ENCODE results near the gene MAGEB17. TPM values are rescaled to one million over a fixed set of nuclear protein-coding genes. Genes with fewer than 3 reads are reported as not detected.
A peak's percentile ranks its signal among the peaks of the same experiment; 100 is the strongest.
"Not testable (repeated sequence)": the region's sequence is repeated elsewhere in the genome, so short reads cannot be mapped to it uniquely, and the experiment has no call there.

Gene MAGEB17
- polyA plus RNA-seq, 1 donor (not counting 4 experiments of a cell fraction or from before 2014, with no cell fraction given) = not detected

DNA sequence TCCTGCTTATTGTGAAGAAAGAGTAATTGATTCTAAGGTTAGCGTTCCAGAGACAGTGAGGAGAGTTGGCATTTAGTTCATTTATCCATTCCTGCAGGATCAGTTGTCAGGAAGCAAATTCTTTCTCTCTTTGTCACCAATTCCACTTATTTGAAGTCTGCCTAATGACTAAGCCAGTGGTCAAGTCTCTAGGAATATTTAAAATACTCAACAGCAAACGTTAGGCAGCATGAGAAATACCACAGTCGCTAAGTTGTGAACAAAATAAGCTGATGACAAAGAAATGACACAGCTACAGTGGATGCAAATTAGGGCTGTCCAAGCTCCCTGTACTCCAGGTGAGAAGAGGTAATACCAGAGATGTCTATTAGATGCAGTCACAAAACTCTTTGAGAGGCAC lies 6.6 kb upstream of the MAGEB17 start:
- Histone ChIP-seq H3K36me3 (ENCODE audit: control insufficient read depth in 2 of 2, extremely low read depth in 1 of 2, insufficient read depth in 2 of 2, low read length in 2 of 2) (no peaks in the 10 kb centered on the region), H3K79me2 (ENCODE audit: control insufficient read depth, insufficient read depth, low read length) (no peaks in the 10 kb centered on the region), H4K20me1 (ENCODE audit: control insufficient read depth, extremely low read depth, insufficient read depth, low read length) (no peaks in the 10 kb centered on the region), H3K9me3 (ENCODE audit: control insufficient read depth, low read depth, low read length) (no peaks in the 10 kb centered on the region), H3K27ac (ENCODE audit: control insufficient read depth, insufficient read depth, low read length) (peak overlapping the region; percentile 17), H3K9me1 (ENCODE audit: control insufficient read depth, extremely low read depth, insufficient read depth, low read length) (no peaks in the 10 kb centered on the region), H3K9ac (ENCODE audit: control insufficient read depth, extremely low read depth, insufficient read depth, low read length) (no peak overlapping the region), H2AFZ (ENCODE audit: control insufficient read depth, low read length) (no peak overlapping the region), H3K4me1 (ENCODE audit: control insufficient read depth, extremely low read depth, insufficient read depth, low read length) (peaks cover 22% of the 10 kb centered on the region), H3K4me2 (ENCODE audit: control insufficient read depth, extremely low read depth, insufficient read depth, low read depth, low read length) (peak overlapping the region; percentile 60), H3K27me3 (ENCODE audit: control insufficient read depth, extremely low read depth, insufficient read depth, low read length) (no peaks in the 10 kb centered on the region), H3K4me3 (ENCODE audit: control insufficient read depth in 2 of 3, extremely low read depth in 1 of 3, insufficient read depth in 2 of 3, low read depth in 1 of 3, low read length in 3 of 3) (peak overlapping the region in 1 of 3 experiments; percentile 15)
- dilution Hi-C loops (cut with MboI; ENCODE audit: extremely low pct_ligation_motif_present, low sequenced_read_pairs) = no loop called here
- TF ChIP-seq EZH2 (IDR thresholded peaks at IDR 0.05; ENCODE audit: low read length) = no peak
- TF ChIP-seq, protein P1, sequence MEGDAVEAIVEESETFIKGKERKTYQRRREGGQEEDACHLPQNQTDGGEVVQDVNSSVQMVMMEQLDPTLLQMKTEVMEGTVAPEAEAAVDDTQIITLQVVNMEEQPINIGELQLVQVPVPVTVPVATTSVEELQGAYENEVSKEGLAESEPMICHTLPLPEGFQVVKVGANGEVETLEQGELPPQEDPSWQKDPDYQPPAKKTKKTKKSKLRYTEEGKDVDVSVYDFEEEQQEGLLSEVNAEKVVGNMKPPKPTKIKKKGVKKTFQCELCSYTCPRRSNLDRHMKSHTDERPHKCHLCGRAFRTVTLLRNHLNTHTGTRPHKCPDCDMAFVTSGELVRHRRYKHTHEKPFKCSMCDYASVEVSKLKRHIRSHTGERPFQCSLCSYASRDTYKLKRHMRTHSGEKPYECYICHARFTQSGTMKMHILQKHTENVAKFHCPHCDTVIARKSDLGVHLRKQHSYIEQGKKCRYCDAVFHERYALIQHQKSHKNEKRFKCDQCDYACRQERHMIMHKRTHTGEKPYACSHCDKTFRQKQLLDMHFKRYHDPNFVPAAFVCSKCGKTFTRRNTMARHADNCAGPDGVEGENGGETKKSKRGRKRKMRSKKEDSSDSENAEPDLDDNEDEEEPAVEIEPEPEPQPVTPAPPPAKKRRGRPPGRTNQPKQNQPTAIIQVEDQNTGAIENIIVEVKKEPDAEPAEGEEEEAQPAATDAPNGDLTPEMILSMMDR (optimal IDR thresholded peaks at IDR 0.05 in 1 of 3, IDR thresholded peaks at IDR 0.05 in 1 of 3, conservative IDR thresholded peaks at IDR 0.05 in 1 of 3; ENCODE audit: extremely low read depth in 1 of 3, insufficient read depth in 2 of 3, low read length in 3 of 3) = no peak
- FAIRE-seq (peak; percentile 99), DNase-seq (ENCODE audit: low read depth, low spot score) (peak; percentile 79)

DNA sequence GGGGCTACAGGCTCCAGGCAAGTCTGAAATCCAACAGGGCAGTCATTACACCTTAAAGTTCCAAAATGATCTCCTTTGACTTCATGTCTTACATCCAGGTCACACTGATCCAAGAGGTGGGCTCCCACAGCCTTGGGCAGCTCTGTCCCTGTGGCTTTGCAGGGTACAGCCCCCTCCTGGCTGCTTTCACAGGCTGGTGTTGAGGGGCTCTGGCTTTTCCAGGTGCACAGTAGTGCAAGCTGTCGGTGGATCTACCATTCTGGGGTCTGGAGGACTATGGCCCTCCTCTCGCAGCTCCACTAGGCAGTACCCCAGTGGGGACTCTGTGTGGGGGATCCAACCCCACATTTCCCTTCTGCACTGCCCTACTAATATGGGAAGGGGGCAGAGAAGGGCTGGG lies 6.1 kb upstream of the MAGEB17 start:
- H3K9me3 ChIP-seq (ENCODE audit: control insufficient read depth, low read depth, low read length); H3K36me3 ChIP-seq (ENCODE audit: control insufficient read depth in 2 of 2, extremely low read depth in 1 of 2, insufficient read depth in 2 of 2, low read length in 2 of 2); H3K9me1 ChIP-seq (ENCODE audit: control insufficient read depth, extremely low read depth, insufficient read depth, low read length); H3K79me2 ChIP-seq (ENCODE audit: control insufficient read depth, insufficient read depth, low read length); DNase-seq (ENCODE audit: low read depth, low spot score); H3K27me3 ChIP-seq (ENCODE audit: control insufficient read depth, extremely low read depth, insufficient read depth, low read length); dilution Hi-C loops (cut with MboI; ENCODE audit: extremely low pct_ligation_motif_present, low sequenced_read_pairs); FAIRE-seq; H4K20me1 ChIP-seq (ENCODE audit: control insufficient read depth, extremely low read depth, insufficient read depth, low read length); H3K9ac ChIP-seq (ENCODE audit: control insufficient read depth, extremely low read depth, insufficient read depth, low read length); H3K4me3 ChIP-seq (ENCODE audit: control insufficient read depth in 2 of 3, extremely low read depth in 1 of 3, insufficient read depth in 2 of 3, low read depth in 1 of 3, low read length in 3 of 3); H2AFZ ChIP-seq (ENCODE audit: control insufficient read depth, low read length): not testable (repeated sequence)
- H3K27ac ChIP-seq (ENCODE audit: control insufficient read depth, insufficient read depth, low read length) = peak overlapping the region; percentile 17
- peak overlapping the region; percentile 60 for H3K4me2 ChIP-seq (ENCODE audit: control insufficient read depth, extremely low read depth, insufficient read depth, low read depth, low read length)
- peaks cover 22% of the 10 kb centered on the region for H3K4me1 ChIP-seq (ENCODE audit: control insufficient read depth, extremely low read depth, insufficient read depth, low read length)

DNA sequence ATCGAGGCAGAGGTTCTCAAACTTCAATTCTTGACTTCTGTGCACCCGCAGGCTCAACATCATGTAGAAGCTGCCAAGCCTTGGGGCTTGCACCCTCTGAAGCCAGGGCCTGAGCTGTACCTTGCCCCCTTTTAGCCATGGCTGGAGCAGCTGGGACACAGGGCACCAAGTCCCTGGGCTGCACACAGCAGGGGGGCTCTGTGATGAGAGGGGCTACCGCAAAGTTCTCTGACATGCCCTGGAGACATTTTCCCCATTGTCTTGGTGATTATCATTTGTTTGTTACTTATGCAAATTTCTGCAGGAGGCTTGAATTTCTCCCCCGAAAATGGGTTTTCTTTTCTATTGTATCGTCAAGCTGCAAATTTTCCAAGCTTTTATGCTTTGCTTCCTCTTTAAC lies 4.9 kb upstream of the MAGEB17 start:
- FAIRE-seq = no peak
- no peak for TF ChIP-seq EZH2 (IDR thresholded peaks at IDR 0.05; ENCODE audit: low read length)
- TF ChIP-seq, protein P1 (optimal IDR thresholded peaks at IDR 0.05 in 1 of 3, IDR thresholded peaks at IDR 0.05 in 1 of 3, conservative IDR thresholded peaks at IDR 0.05 in 1 of 3; ENCODE audit: extremely low read depth in 1 of 3, insufficient read depth in 2 of 3, low read length in 3 of 3) = no peak

More for the DNA sequence above, 4.9 kb upstream of the MAGEB17 start:
- no peak overlapping the region for H3K9ac ChIP-seq (ENCODE audit: control insufficient read depth, extremely low read depth, insufficient read depth, low read length)
- no peaks in the 10 kb centered on the region for H3K27me3 ChIP-seq (ENCODE audit: control insufficient read depth, extremely low read depth, insufficient read depth, low read length)
- H3K4me2 ChIP-seq (ENCODE audit: control insufficient read depth, extremely low read depth, insufficient read depth, low read depth, low read length) = no peak overlapping the region
- no peak for DNase-seq (ENCODE audit: low read depth, low spot score)
- no peaks in the 10 kb centered on the region for H3K79me2 ChIP-seq (ENCODE audit: control insufficient read depth, insufficient read depth, low read length)
- H3K9me1 ChIP-seq (ENCODE audit: control insufficient read depth, extremely low read depth, insufficient read depth, low read length) = no peaks in the 10 kb centered on the region
- dilution Hi-C loops (cut with MboI; ENCODE audit: extremely low pct_ligation_motif_present, low sequenced_read_pairs) = no loop called here
- no peaks in the 10 kb centered on the region for H3K36me3 ChIP-seq (ENCODE audit: control insufficient read depth in 2 of 2, extremely low read depth in 1 of 2, insufficient read depth in 2 of 2, low read length in 2 of 2)
- no peak overlapping the region for H3K27ac ChIP-seq (ENCODE audit: control insufficient read depth, insufficient read depth, low read length)
- no peaks in the 10 kb centered on the region for H4K20me1 ChIP-seq (ENCODE audit: control insufficient read depth, extremely low read depth, insufficient read depth, low read length)
- H3K4me3 ChIP-seq (ENCODE audit: control insufficient read depth in 2 of 3, extremely low read depth in 1 of 3, insufficient read depth in 2 of 3, low read depth in 1 of 3, low read length in 3 of 3) = no peak overlapping the region
- H3K9me3 ChIP-seq (ENCODE audit: control insufficient read depth, low read depth, low read length) = no peaks in the 10 kb centered on the region
- peaks cover 22% of the 10 kb centered on the region for H3K4me1 ChIP-seq (ENCODE audit: control insufficient read depth, extremely low read depth, insufficient read depth, low read length)
- no peak overlapping the region for H2AFZ ChIP-seq (ENCODE audit: control insufficient read depth, low read length)
